ENCODE results near the gene HSD17B7.
"Not testable (repeated sequence)": the region's sequence is repeated elsewhere in the genome, so short reads cannot be mapped to it uniquely, and the experiment has no call there.

Gene HSD17B7

DNA sequence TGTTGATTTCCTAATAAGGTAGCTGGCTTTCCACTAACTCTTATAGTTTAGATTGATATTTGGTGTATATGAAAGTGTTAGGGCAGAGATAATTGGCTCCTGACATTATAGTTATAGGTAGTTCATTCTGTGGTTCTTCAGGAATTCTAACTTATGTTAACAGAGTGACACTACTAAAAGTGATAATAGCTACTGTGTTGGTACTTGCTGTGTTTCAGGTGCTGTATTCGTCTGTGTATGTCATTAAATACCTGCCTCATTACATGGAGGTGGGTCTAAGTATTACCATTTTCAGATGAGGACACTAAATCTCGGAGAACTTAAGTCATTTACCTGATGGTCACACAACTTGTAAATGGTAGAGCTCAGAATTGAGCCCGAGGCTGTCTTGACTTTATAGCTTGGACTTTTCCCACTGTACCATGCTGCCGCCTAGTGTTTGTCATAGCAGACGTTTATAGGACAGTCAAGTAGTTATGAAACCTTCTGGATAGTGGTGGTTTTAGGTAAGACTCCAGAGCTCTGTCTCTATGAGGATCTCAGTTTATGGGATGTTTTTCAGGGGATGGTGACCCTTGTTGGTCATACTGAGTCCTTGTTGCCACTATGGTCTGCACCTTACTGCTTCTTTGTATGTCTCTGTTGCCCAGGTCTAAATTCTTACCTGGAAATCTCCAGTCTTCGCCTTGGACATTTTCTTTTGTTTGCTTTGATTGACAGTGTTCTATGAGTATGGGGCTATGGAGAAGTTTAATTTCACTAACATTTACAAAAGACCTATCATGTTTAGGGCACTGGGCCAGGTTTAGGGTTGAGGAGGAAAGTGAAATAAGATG is 9.7 kb downstream of the HSD17B7 start:
- in situ Hi-C loops (cut with MboI; ENCODE audit: low sequenced_read_pairs) = not testable (repeated sequence)

GRCh38 chr1:162807503-162807902 is 17.0 kb downstream of the HSD17B7 start:
- in situ Hi-C loops (cut with MboI; ENCODE audit: low sequenced_read_pairs) = not testable (repeated sequence)

DNA sequence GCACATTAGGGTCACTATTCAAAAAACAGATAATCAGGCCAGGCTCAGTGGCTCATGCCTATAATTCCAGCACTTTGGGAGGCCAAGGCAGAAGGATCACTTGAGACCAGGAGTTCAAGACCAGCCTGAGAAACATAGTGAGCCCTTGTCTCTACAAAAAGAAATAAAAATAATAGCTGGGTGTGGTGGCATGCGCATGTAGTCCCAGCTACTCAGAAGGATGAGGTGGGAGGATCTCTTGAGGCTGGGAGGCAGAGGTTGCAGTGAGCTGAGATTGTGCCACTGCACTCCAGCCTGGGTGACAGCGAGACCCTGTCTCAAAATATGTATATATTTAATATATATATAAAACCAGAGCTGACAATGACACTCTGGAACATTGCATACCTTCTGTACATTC is 21.9 kb downstream of the HSD17B7 start:
- in situ Hi-C loops (cut with MboI; ENCODE audit: low sequenced_read_pairs) = not testable (repeated sequence)

DNA sequence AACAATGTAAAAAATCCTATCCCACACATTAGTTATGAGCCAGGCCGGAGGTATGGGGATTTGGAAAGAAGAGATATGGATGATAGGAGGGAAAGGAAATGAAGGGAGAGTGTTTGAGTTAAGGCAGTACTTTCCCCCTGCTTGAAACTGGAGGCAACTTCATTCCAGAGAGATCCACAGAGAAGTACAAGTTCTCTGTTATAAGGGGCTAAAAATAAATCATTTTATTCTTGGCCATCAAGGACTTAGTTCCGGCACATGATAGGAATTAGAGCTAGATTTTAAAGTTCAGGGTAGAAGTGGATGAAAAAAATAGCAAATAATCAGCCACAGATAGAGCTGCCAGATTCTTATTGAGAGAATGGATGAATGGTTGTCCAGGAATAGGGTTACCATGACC is 27.6 kb downstream of the HSD17B7 start:
- in situ Hi-C loops (cut with MboI; ENCODE audit: low sequenced_read_pairs) = not testable (repeated sequence)

- in situ Hi-C loops (cut with MboI; ENCODE audit: low sequenced_read_pairs) = not testable (repeated sequence)
These were observed 28.2 kb downstream of the HSD17B7 start for GRCh38 chr1:162818666-162819065.

DNA sequence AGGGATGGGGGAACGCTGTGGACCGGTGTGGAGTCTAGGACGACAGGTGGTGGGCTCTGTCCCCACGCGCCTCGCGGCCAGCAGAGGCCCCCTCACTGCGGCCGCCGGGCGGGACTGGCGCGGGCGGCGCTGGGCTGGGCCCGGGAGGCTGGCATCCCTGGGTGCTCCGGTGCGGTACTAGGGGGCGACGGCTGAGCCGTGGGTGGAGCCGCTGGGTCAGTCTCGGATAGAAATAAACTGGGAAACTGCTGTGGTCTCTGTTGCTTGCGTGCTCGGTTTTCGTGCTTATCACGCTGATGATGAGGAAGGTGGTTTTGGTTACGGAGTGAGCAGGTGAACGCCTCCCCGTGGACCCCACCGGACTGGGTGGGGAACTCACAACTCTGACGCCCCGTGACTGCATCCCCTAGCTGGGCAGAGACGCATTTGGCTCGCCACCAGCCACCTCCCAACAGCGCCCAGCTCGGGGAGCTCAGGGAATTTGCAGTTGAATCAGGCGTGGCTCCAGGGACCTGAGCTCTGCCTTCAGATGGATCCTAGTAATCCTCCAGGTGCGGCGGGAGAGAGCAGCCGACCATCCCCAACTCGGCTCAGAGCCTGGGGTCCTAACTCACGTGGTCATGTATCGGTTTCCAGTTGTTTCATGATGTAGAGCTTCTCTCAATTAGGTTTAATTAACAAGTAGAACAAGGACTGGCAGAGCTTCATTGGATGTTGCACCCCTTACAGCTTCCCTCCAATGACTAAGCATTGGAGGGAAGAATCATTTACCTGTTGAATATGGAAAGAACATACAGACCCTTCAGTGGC is 32.1 kb downstream of the HSD17B7 start:
- in situ Hi-C loops (cut with MboI; ENCODE audit: low sequenced_read_pairs) = no loop called here

DNA sequence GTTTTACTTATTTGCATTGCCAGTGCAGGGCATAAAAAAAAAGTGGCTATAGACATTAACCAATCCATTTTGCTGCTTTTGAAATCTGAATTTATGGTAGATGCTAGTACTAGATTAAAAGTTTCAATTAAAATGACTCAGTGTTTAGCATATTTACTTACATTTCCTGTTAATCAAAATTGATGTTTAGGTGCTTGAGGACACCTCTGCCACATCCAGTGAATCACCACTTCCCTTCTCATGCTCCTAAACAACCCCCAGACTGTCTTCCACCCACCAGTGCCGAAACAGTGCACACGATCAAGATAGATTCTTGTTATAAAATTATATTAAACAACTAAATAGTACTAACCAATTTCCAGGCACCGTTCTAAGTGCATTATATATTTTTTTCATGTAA is 32.7 kb downstream of the HSD17B7 start:
- in situ Hi-C loops (cut with MboI; ENCODE audit: low sequenced_read_pairs) = no loop called here

- in situ Hi-C loops (cut with MboI; ENCODE audit: low sequenced_read_pairs) = no loop called here
These were observed 33.4 kb downstream of the HSD17B7 start for GRCh38 chr1:162823771-162824525.

GRCh38 chr1:162829268-162829667 is 38.8 kb downstream of the HSD17B7 start:
- in situ Hi-C loops (cut with MboI; ENCODE audit: low sequenced_read_pairs) = no loop called here

GRCh38 chr1:162832470-162832869 is 42.0 kb downstream of the HSD17B7 start:
- in situ Hi-C loops (cut with MboI; ENCODE audit: low sequenced_read_pairs) = no loop called here

DNA sequence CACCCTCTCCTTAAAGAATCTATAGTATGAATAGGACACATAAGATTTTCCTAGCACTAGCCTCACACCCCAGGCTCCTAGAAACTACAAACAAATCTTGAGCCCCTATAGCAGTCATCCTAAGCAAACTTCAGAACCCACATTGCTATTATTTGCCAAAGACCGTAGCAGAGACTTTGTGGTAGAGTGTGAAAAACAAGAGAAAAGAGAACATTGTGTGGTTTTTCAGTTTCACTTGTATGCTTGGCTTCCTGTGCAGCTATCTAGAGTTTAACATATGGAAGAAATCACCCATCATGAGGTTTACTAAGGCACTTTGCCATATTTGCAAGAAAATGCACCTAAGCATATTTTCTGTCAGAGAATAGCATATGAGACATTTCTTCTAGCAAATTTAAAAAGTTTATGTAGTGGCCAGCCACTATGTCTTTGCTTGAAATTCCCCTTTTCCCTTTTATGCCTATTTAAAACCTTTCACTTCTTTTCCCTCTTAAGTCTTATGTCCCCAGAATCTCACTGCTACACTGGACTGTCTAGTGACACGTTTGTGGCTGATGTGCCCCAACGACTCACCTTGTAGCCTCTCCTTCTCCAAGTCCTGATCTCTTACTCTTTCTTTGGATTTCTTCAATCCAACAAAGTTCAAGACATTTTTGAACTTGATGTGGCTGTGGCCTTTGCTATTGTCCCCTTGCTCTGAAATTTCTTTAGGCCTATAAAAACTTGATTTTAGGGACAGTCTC is 44.8 kb downstream of the HSD17B7 start:
- in situ Hi-C loops (cut with MboI; ENCODE audit: low sequenced_read_pairs) = no loop called here

DNA sequence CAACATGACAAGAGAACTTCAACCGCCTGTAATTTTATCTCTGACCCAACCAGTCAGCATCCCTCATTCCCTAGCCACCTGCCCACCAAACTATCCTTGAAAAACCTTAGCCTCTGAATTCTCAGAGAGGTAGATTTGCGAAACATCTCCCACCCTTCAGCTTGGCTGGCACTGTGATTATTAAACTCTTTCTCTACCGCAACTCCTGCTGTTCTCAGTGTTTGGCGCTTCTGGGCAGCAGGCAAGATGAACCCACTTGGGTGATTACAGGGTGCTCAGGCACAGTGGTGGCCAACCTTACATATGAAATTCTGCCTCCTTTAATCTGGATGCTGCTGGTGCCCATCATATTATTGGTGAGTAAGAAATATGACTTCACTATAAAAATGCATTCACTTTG is 48.4 kb downstream of the HSD17B7 start:
- in situ Hi-C loops (cut with MboI; ENCODE audit: low sequenced_read_pairs) = no loop called here

- in situ Hi-C loops (cut with MboI; ENCODE audit: low sequenced_read_pairs) = no loop called here
These were observed 49.8 kb downstream of the HSD17B7 start for GRCh38 chr1:162840250-162840839.

- in situ Hi-C loops (cut with MboI; ENCODE audit: low sequenced_read_pairs) = no loop called here
These were observed 53.7 kb downstream of the HSD17B7 start for GRCh38 chr1:162844153-162844552.

- in situ Hi-C loops (cut with MboI; ENCODE audit: low sequenced_read_pairs) = no loop called here
These were observed 56.0 kb downstream of the HSD17B7 start for GRCh38 chr1:162846256-162847212.

DNA sequence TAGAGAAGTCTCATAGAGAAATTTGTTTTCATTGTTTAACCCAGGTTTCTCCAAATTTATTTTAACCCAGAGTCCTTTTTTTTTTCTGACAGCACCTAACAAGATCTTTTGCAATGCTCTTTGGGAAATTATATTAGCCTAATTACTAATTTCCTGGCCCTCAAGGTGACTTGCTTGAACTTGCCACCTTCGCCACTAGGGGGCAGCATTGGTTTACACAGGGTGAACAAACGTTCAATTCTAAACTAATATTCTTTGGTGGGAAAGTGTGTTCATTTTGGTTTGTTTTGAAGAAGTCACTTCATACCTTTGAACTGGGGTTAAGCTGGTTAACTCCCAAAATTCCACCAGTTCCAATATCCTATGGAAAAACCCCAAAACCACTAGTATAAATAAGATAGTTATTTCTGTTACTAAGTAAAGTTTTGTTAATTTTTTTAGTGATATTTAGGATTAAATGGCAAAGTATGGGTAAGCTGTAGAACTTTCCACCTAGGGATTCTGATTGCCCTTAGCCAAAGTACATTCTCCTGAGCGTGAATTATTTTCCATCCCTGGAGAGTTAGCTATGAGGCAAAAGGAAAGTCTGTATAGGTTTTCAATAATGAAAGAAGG is 57.4 kb downstream of the HSD17B7 start:
- in situ Hi-C loops (cut with MboI; ENCODE audit: low sequenced_read_pairs) = no loop called here

GRCh38 chr1:162849711-162850110 is 59.2 kb downstream of the HSD17B7 start:
- in situ Hi-C loops (cut with MboI; ENCODE audit: low sequenced_read_pairs) = no loop called here

- in situ Hi-C loops (cut with MboI; ENCODE audit: low sequenced_read_pairs) = no loop called here
These were observed 60.8 kb downstream of the HSD17B7 start for GRCh38 chr1:162851341-162851740.
